H1 (cell line): ENCODE measurements around the gene CCDC73. TPM values are rescaled to one million over a fixed set of nuclear protein-coding genes. Genes with fewer than 3 reads are reported as not detected.

Experiments
- CTCF ChIA-PET: fragments of 300-600 bp; sonication (Branson Sonifier 250); formaldehyde crosslinking; loops from one replicate; lab custom pipeline; 2021; ENCODE audit not compliant: partially characterized antibody; lab: Charles Lee
- POLR2A ChIA-PET: fragments of 300-600 bp; sonication (Branson Sonifier 250); formaldehyde crosslinking; loops from one replicate; lab custom pipeline; 2021; ENCODE audit warnings: inconsistent platforms; ENCODE audit not compliant: partially characterized antibody; lab: Charles Lee
- DNase-seq, 2 experiments: peaks; one replicate each; pipeline versions ENCODE4 v3.0.0 to v3.0.0-alpha.2; 2010 to 2022; ENCODE audit warnings: low spot score in 2 of 2, low read depth in 1 of 2, mixed read lengths in 1 of 2
- FAIRE-seq: peaks from 2 replicates; lab custom pipeline; 2011; peaks lifted over from hg19 to GRCh38; lab: Jason Lieb, UNC
- H2AFZ ChIP-seq: 2 replicates; pipeline ENCODE4 v1.8.1; 2012; ENCODE audit warnings: low read length, inconsistent platforms
- H2AK5ac ChIP-seq: 2 replicates; pipeline ENCODE4 v1.6.1; 2013; ENCODE audit warnings: low read depth, low read length
- H2BK120ac ChIP-seq: replicated peaks from 2 replicates; pipeline ENCODE3; 2013; ENCODE audit warnings: low read depth, low read length, inconsistent platforms
- H2BK12ac ChIP-seq: 2 replicates; pipeline ENCODE4 v1.6.1; 2013; ENCODE audit warnings: low read depth, low read length
- H2BK15ac ChIP-seq: 2 replicates; pipeline ENCODE4 v1.6.1; 2013; ENCODE audit warnings: low read length
- H2BK20ac ChIP-seq: 2 replicates; pipeline ENCODE4 v1.6.1; 2013; ENCODE audit warnings: low read length
- H2BK5ac ChIP-seq: 2 replicates; pipeline ENCODE4 v1.6.1; 2013; ENCODE audit warnings: low read depth, low read length
- H3K14ac ChIP-seq: 2 replicates; pipeline ENCODE4 v1.6.1; 2013; ENCODE audit warnings: inconsistent platforms; ENCODE audit not compliant: insufficient read length
- H3K18ac ChIP-seq: 2 replicates; pipeline ENCODE4 v1.6.1; 2013; ENCODE audit warnings: low read length; ENCODE audit errors: extremely low read depth
- H3K23ac ChIP-seq: 2 replicates; pipeline ENCODE4 v1.6.1; 2013; ENCODE audit warnings: inconsistent platforms; ENCODE audit not compliant: insufficient read length
- H3K23me2 ChIP-seq: 2 replicates; pipeline ENCODE4 v1.6.1; 2013; ENCODE audit warnings: low read depth, low read length
- H3K27ac ChIP-seq: 2 replicates; pipeline ENCODE4 v1.6.1; 2011; ENCODE audit warnings: low read depth, low read length, inconsistent platforms
- H3K27me3 ChIP-seq, 4 experiments: replicated peaks in 1 of 4; 1 replicate in 1 of 4; 2 replicates in 3 of 4; pipeline versions ENCODE4 v1.6.1 to v1.8.1; 2011 to 2013; ENCODE audit warnings: low read length in 3 of 4, mild to moderate bottlenecking in 3 of 4, inconsistent platforms in 2 of 4, mixed read lengths in 2 of 4, moderate library complexity in 1 of 4; ENCODE audit not compliant: control insufficient read depth in 3 of 4, insufficient read depth in 3 of 4; ENCODE audit errors: extremely low read depth in 1 of 4
- H3K36me3 ChIP-seq, 4 experiments: 2 replicates each; pipeline versions ENCODE4 v1.6.1 to v1.8.1; 2011 to 2013; ENCODE audit warnings: mild to moderate bottlenecking in 4 of 4, low read length in 3 of 4, moderate library complexity in 2 of 4, control low read depth in 1 of 4, inconsistent platforms in 1 of 4; ENCODE audit not compliant: insufficient read depth in 4 of 4, control insufficient read depth in 2 of 4
- H3K4ac ChIP-seq: replicated peaks from 2 replicates; pipeline ENCODE3; 2013; ENCODE audit warnings: low read length, low read depth, mixed read lengths, inconsistent platforms; ENCODE audit not compliant: insufficient read length
- H3K4me1 ChIP-seq, 4 experiments: replicated peaks in 1 of 4; 1 replicate in 1 of 4; 2 replicates in 3 of 4; pipeline versions ENCODE4 v1.6.1 to v1.8.1; 2011 to 2013; ENCODE audit warnings: low read length in 3 of 4, inconsistent platforms in 2 of 4, mixed read lengths in 1 of 4; ENCODE audit not compliant: insufficient read depth in 4 of 4, control insufficient read depth in 3 of 4
- H3K4me2 ChIP-seq, 2 experiments: 2 replicates each; pipeline versions ENCODE4 v1.6.1 to v1.8.1; 2011 to 2013; ENCODE audit warnings: low read depth in 2 of 2, low read length in 2 of 2, control low read depth in 1 of 2, inconsistent platforms in 1 of 2, mild to moderate bottlenecking in 1 of 2; ENCODE audit not compliant: insufficient read depth in 1 of 2
- H3K4me3 ChIP-seq, 4 experiments: fragments of 200-600, 300-600 bp in 1 of 4; sonication (generic), shearing (Covaris generic), sonication (Bioruptor Twin) in 1 of 4; 2 replicates each; pipeline versions ENCODE4 v1.5.1 to v1.8.1; 2011 to 2016; ENCODE audit warnings: low read length in 4 of 4, low read depth in 3 of 4, control low read depth in 2 of 4, inconsistent platforms in 2 of 4, mild to moderate bottlenecking in 2 of 4, mixed read lengths in 1 of 4, moderate library complexity in 1 of 4; ENCODE audit not compliant: insufficient read depth in 2 of 4; ENCODE audit errors: extremely low read depth in 1 of 4
- H3K56ac ChIP-seq: replicated peaks from 2 replicates; pipeline ENCODE3; 2013; ENCODE audit warnings: low read depth, mild to moderate bottlenecking, mixed read lengths, low read length, inconsistent platforms; ENCODE audit not compliant: insufficient read length
- H3K79me1 ChIP-seq: 2 replicates; pipeline ENCODE4 v1.6.1; 2013; ENCODE audit warnings: low read depth, low read length, control low read depth
- H3K79me2 ChIP-seq, 2 experiments: 2 replicates each; pipeline versions ENCODE4 v1.6.1 to v1.8.1; 2012 to 2013; ENCODE audit warnings: low read length in 2 of 2, mild to moderate bottlenecking in 2 of 2, inconsistent platforms in 1 of 2; ENCODE audit not compliant: insufficient read depth in 2 of 2, control insufficient read depth in 1 of 2
- H3K9ac ChIP-seq, 4 experiments: replicated peaks in 1 of 4; 1 replicate in 1 of 4; 2 replicates in 3 of 4; pipeline versions ENCODE4 v1.6.1 to v1.8.1; 2011 to 2013; ENCODE audit warnings: low read depth in 3 of 4, low read length in 3 of 4, control low read depth in 2 of 4, mild to moderate bottlenecking in 2 of 4, moderate library complexity in 2 of 4, inconsistent platforms in 1 of 4; ENCODE audit errors: extremely low read depth in 1 of 4
- H3K9me3 ChIP-seq, 2 experiments: 2 replicates each; pipeline versions ENCODE4 v1.6.1 to v1.8.1; 2012 to 2013; ENCODE audit warnings: mild to moderate bottlenecking in 2 of 2, moderate library complexity in 2 of 2, control low read depth in 1 of 2, inconsistent platforms in 1 of 2, low read depth in 1 of 2, low read length in 1 of 2, mixed read lengths in 1 of 2; ENCODE audit not compliant: insufficient read depth in 2 of 2
- H4K20me1 ChIP-seq, 2 experiments: replicated peaks in 1 of 2; 2 replicates each; pipeline versions ENCODE3 to v1.8.1; 2011 to 2013; ENCODE audit warnings: inconsistent platforms in 2 of 2, low read length in 2 of 2, mild to moderate bottlenecking in 1 of 2; ENCODE audit not compliant: insufficient read depth in 2 of 2, control insufficient read depth in 1 of 2
- H4K5ac ChIP-seq: 2 replicates; pipeline ENCODE4 v1.6.1; 2013; ENCODE audit warnings: low read length, low read depth, mixed read lengths, inconsistent platforms; ENCODE audit not compliant: insufficient read length
- H4K8ac ChIP-seq: 2 replicates; pipeline ENCODE4 v1.8.0; 2013; ENCODE audit warnings: mild to moderate bottlenecking, moderate library complexity, low read length, inconsistent platforms; ENCODE audit not compliant: insufficient read depth; ENCODE audit errors: extremely low read depth
- H4K91ac ChIP-seq: replicated peaks from 2 replicates; pipeline ENCODE3; 2013; ENCODE audit warnings: low read length, mixed read lengths, inconsistent platforms; ENCODE audit not compliant: insufficient read length
- ATF3 ChIP-seq: IDR thresholded peaks from 2 replicates; pipeline ENCODE4 v1.6.1; 2011; ENCODE audit warnings: low read depth, mild to moderate bottlenecking, low read length; ENCODE audit not compliant: insufficient read depth
- BRCA1 ChIP-seq: IDR thresholded peaks from 2 replicates; pipeline ENCODE4 v1.6.1; 2012; ENCODE audit warnings: low read depth, low read length, improper control_type of control experiment
- CHD1 ChIP-seq: IDR thresholded peaks from 2 replicates; pipeline ENCODE4 v1.6.1; 2012; ENCODE audit warnings: low read depth, low read length, improper control_type of control experiment
- GTF2F1 ChIP-seq: IDR thresholded peaks from 2 replicates; pipeline ENCODE4 v1.6.1; 2012; ENCODE audit warnings: low read depth, low read length, improper control_type of control experiment, borderline replicate concordance
- JUN ChIP-seq: IDR thresholded peaks from 2 replicates; pipeline ENCODE4 v1.6.1; 2011; ENCODE audit warnings: low read depth, mild to moderate bottlenecking, improper control_type of control experiment, low read length
- RBBP5 ChIP-seq: IDR thresholded peaks from 2 replicates; pipeline ENCODE4 v1.7.1; 2012; ENCODE audit warnings: low read depth, mild to moderate bottlenecking, inconsistent platforms, low read length, moderate library complexity, borderline replicate concordance
- RXRA ChIP-seq: IDR thresholded peaks from 2 replicates; pipeline ENCODE4 v1.6.1; 2011; ENCODE audit warnings: low read depth, mild to moderate bottlenecking, low read length, moderate library complexity; ENCODE audit not compliant: insufficient read depth
- SIN3A ChIP-seq, 2 experiments: IDR thresholded peaks in 1 of 2; conservative IDR thresholded peaks in 1 of 2; 2 replicates each; pipeline ENCODE4 v1.6.1; 2011 to 2012; ENCODE audit warnings: low read length in 2 of 2, improper control_type of control experiment in 1 of 2, low read depth in 1 of 2, mild to moderate bottlenecking in 1 of 2
- SIRT6 ChIP-seq: IDR thresholded peaks from one replicate; pipeline ENCODE4 v1.7.1; 2012; ENCODE audit warnings: low read length, inconsistent platforms
- TAF7 ChIP-seq: optimal IDR thresholded peaks from 2 replicates; pipeline ENCODE3; 2011; ENCODE audit warnings: low read depth, mild to moderate bottlenecking, inconsistent platforms, low read length, moderate library complexity, borderline replicate concordance
- TCF12 ChIP-seq: IDR thresholded peaks from 2 replicates; pipeline ENCODE4 v1.6.1; 2011; ENCODE audit warnings: low read depth, mild to moderate bottlenecking, low read length
- polyA plus RNA-seq, 7 experiments: library from polyadenylated mRNA; depleted of rRNA in 3 of 7; stranded (reverse) in 5 of 7; unstranded in 2 of 7; fragments of >200 nt in 5 of 7; fragments of 200-250 nt in 2 of 7; gene quantifications; 1 replicate in 5 of 7; 2 replicates in 1 of 7; 4 replicates in 1 of 7; pipeline versions ENCODE4 v1.2.1 to v1.2.3, GENCODE V29; 2011 to 2013; ENCODE audit warnings: missing spikeins in 2 of 7, mixed read lengths in 2 of 7
- total RNA-seq: library from RNA; stranded (reverse); fragmentation: NEBNext Ultra II Directional; extraction: Animal tissue kit (Norgen Biotek cat#: 25700); gene quantifications from 2 replicates; pipeline ENCODE4 v1.2.1, GENCODE V29; 2021
- TF ChIP-seq, protein P1 (sequence below), 3 experiments: IDR thresholded peaks; 1 replicate in 2 of 3; 2 replicates in 1 of 3; pipeline versions ENCODE4 v1.5.1 to v1.6.1; 2011; ENCODE audit warnings: low read length in 3 of 3, mild to moderate bottlenecking in 3 of 3, inconsistent platforms in 2 of 3, low read depth in 1 of 3, moderate library complexity in 1 of 3; ENCODE audit not compliant: insufficient read depth in 1 of 3; ENCODE audit errors: control extremely low read depth in 1 of 3

Gene CCDC73
- total and polyA plus RNA-seq, 2 of the 8 experiments (the other 6 are each of a cell fraction or from before 2014, with no cell fraction given), result not detected

DNA sequence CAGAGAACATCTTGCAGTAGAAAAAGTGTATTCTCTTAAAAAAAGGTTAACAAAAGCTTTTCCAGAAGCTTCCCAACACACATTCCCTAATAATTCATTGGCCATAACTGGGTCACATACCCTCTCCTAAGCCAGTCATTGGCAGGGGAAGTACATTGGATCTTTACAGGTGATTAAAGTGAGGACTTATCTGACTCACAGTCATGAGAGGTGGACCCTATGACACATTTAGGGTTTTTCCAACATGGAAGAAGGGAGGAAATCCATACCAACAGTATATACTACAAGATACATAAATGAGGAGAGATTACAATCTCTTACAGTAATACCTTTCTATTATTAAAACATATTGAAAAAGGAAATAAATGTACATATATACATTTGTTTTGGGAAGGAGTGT is 72.2 kb downstream of the CCDC73 start:
- Histone ChIP-seq H4K20me1 (no peaks in the 10 kb centered on the region), H2BK12ac (no peak overlapping the region), H3K27me3 (no peaks in the 10 kb centered on the region), H4K8ac (no peak overlapping the region), H2BK15ac (no peak overlapping the region), H3K79me2 (no peaks in the 10 kb centered on the region), H3K56ac (no peak overlapping the region), H3K4me1 (no peaks in the 10 kb centered on the region), H3K18ac (no peak overlapping the region), H3K27ac (no peak overlapping the region), H4K5ac (no peak overlapping the region), H2BK20ac (no peak overlapping the region), H3K36me3 (no peaks in the 10 kb centered on the region), H3K4me3 (no peak overlapping the region), H3K23me2 (no peaks in the 10 kb centered on the region), H3K14ac (no peak overlapping the region), H2BK120ac (no peak overlapping the region), H3K9ac (no peak overlapping the region), H2AK5ac (no peak overlapping the region), H2AFZ (no peak overlapping the region), H3K79me1 (no peaks in the 10 kb centered on the region), H4K91ac (no peak overlapping the region), H3K4me2 (no peak overlapping the region), H3K4ac (no peak overlapping the region), H2BK5ac (no peak overlapping the region), H3K23ac (no peak overlapping the region), H3K9me3 (no peaks in the 10 kb centered on the region)
- FAIRE-seq (no peak), DNase-seq (no peak)
- ChIA-PET CTCF (interaction anchor here (0.7 kb wide), 1 partner anchor 39 kb away, joined by 3 read pairs; no protein-coding TSS in a partner anchor), POLR2A (no interaction called here)
- TF ChIP-seq RBBP5, result no peak
- TF ChIP-seq, protein P1, sequence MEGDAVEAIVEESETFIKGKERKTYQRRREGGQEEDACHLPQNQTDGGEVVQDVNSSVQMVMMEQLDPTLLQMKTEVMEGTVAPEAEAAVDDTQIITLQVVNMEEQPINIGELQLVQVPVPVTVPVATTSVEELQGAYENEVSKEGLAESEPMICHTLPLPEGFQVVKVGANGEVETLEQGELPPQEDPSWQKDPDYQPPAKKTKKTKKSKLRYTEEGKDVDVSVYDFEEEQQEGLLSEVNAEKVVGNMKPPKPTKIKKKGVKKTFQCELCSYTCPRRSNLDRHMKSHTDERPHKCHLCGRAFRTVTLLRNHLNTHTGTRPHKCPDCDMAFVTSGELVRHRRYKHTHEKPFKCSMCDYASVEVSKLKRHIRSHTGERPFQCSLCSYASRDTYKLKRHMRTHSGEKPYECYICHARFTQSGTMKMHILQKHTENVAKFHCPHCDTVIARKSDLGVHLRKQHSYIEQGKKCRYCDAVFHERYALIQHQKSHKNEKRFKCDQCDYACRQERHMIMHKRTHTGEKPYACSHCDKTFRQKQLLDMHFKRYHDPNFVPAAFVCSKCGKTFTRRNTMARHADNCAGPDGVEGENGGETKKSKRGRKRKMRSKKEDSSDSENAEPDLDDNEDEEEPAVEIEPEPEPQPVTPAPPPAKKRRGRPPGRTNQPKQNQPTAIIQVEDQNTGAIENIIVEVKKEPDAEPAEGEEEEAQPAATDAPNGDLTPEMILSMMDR (IDR thresholded peaks at IDR 0.05; ENCODE audit: control extremely low read depth in 1 of 3, insufficient read depth in 1 of 3, low read depth in 1 of 3, low read length in 3 of 3), result no peak
- TF ChIP-seq JUN, result no peak
- no peak for TF ChIP-seq ATF3
- TF ChIP-seq CHD1, result no peak
- TF ChIP-seq GTF2F1, result no peak
- no peak for TF ChIP-seq TCF12
- TF ChIP-seq SIN3A (conservative IDR thresholded peaks at IDR 0.05 in 1 of 2, IDR thresholded peaks at IDR 0.05 in 1 of 2; ENCODE audit: low read depth in 1 of 2, low read length in 2 of 2), result no peak
- TF ChIP-seq SIRT6, result no peak
- no peak for TF ChIP-seq TAF7
- TF ChIP-seq RXRA, result no peak
- TF ChIP-seq BRCA1, result no peak
